Upper lobe of left lung (tissue), 6 donors: ENCODE results near the gene RPL38. TPM values are rescaled to one million over a fixed set of nuclear protein-coding genes. Genes with fewer than 3 reads are reported as not detected.

Source experiments
- ATAC-seq, 2 donors: fragments of 200-7000 bp; cut with Tn5 transposase; one replicate each; pipeline ENCODE4 v1.9.1; 2022; ENCODE audit warnings: mild to moderate bottlenecking in 2 of 2, moderate library complexity in 2 of 2; ENCODE audit not compliant: low FRiP score in 2 of 2
- DNase-seq, 2 donors: peaks; one replicate each; pipeline ENCODE4 v3.0.0-alpha.2; 2019 to 2020
- H3K27ac ChIP-seq, 4 donors: fragments of 200-600 bp; sonication (generic); one replicate each; pipeline ENCODE4 v1.5.1; 2016 to 2019
- H3K27me3 ChIP-seq, 4 donors: fragments of 200-600 bp; sonication (generic); one replicate each; pipeline ENCODE4 v1.5.1; 2017 to 2019
- H3K36me3 ChIP-seq, 4 donors: fragments of 200-600 bp; sonication (generic); one replicate each; pipeline ENCODE4 v1.5.1; 2016 to 2019
- H3K4me1 ChIP-seq, 4 donors: fragments of 200-600 bp; sonication (generic); one replicate each; pipeline ENCODE4 v1.5.1; 2018 to 2019
- H3K4me3 ChIP-seq, 4 donors: fragments of 200-600 bp; sonication (generic); one replicate each; pipeline ENCODE4 v1.5.1; 2017 to 2019; ENCODE audit warnings: mild to moderate bottlenecking in 2 of 4, moderate library complexity in 1 of 4
- H3K9me3 ChIP-seq, 4 donors: fragments of 200-600 bp; sonication (generic); one replicate each; pipeline ENCODE4 v1.5.1; 2018 to 2019
- EP300 ChIP-seq, 4 donors: sonication (generic); formaldehyde crosslinking; IDR thresholded peaks; one replicate each; pipeline ENCODE4 v1.5.1; 2017; ENCODE audit warnings: antibody characterized with exemption in 4 of 4, control low read depth in 2 of 4
- POLR2A ChIP-seq, 4 donors: fragments of 450-650 bp; IDR thresholded peaks; one replicate each; pipeline ENCODE4 v1.5.1; 2016 to 2017; ENCODE audit warnings: antibody characterized with exemption in 4 of 4, mild to moderate bottlenecking in 2 of 4
- POLR2AphosphoS5 ChIP-seq, 2 donors: sonication (generic); formaldehyde crosslinking; IDR thresholded peaks; one replicate each; pipeline ENCODE4 v1.5.1; 2017; ENCODE audit warnings: antibody characterized with exemption in 2 of 2
- WGBS, 2 donors: methylation state at CpG; one replicate each; pipeline ENCODE4 v1.1.5; 2017 to 2018; 5-methylcytosine and 5-hydroxymethylcytosine counted together
- total RNA-seq, 6 donors: library from RNA; depleted of rRNA in 4 of 6; stranded (reverse); fragments of >200 nt in 4 of 6; gene quantifications; one replicate each; pipeline versions ENCODE4 v1.1.0 to v1.2.1, GENCODE V29; 2016 to 2021
- TF ChIP-seq, protein P1 (sequence below), 6 experiments: fragments of 450-650 bp in 4 of 6; fragments of 200-600 bp in 2 of 6; sonication (generic) in 2 of 6; IDR thresholded peaks; one replicate each; pipeline ENCODE4 v1.5.1; 2016 to 2019; ENCODE audit warnings: antibody characterized with exemption in 6 of 6
- donor health status: DM: no; HTN: no; CAD: no; lungs with moderate emphysema.
- donor health status: DM: no; HTN: yes; CAD: no; lungs with severe emphysema.

Gene RPL38
- total RNA-seq, 6 donors from 2014 or later, result 334 to 709 (median 485) TPM

- no peaks in the 10 kb centered on the region for H3K9me3 ChIP-seq
- WGBS, 2 donors, result 83 to 87% methylated on average over 3 of the region's 3 CpGs
- ATAC-seq (no peak), DNase-seq (no peak)
- H3K4me1 ChIP-seq, result no peaks in the 10 kb centered on the region
- no peak overlapping the region for H3K4me3 ChIP-seq
- H3K27me3 ChIP-seq, result no peaks in the 10 kb centered on the region
- TF ChIP-seq, protein P1, sequence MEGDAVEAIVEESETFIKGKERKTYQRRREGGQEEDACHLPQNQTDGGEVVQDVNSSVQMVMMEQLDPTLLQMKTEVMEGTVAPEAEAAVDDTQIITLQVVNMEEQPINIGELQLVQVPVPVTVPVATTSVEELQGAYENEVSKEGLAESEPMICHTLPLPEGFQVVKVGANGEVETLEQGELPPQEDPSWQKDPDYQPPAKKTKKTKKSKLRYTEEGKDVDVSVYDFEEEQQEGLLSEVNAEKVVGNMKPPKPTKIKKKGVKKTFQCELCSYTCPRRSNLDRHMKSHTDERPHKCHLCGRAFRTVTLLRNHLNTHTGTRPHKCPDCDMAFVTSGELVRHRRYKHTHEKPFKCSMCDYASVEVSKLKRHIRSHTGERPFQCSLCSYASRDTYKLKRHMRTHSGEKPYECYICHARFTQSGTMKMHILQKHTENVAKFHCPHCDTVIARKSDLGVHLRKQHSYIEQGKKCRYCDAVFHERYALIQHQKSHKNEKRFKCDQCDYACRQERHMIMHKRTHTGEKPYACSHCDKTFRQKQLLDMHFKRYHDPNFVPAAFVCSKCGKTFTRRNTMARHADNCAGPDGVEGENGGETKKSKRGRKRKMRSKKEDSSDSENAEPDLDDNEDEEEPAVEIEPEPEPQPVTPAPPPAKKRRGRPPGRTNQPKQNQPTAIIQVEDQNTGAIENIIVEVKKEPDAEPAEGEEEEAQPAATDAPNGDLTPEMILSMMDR (IDR thresholded peaks at IDR 0.05), result no peak
- TF ChIP-seq EP300 (IDR thresholded peaks at IDR 0.05), result no peak
- TF ChIP-seq POLR2A (IDR thresholded peaks at IDR 0.05), result no peak
- TF ChIP-seq POLR2AphosphoS5 (IDR thresholded peaks at IDR 0.05), result no peak
- H3K36me3 ChIP-seq, result peaks cover 0 to 4% (median 0%) of the 10 kb centered on the region in 4 donors
- no peak overlapping the region for H3K27ac ChIP-seq
Observed at GRCh38 chr17:74219576-74220133, 16.2 kb downstream of the RPL38 start.

DNA sequence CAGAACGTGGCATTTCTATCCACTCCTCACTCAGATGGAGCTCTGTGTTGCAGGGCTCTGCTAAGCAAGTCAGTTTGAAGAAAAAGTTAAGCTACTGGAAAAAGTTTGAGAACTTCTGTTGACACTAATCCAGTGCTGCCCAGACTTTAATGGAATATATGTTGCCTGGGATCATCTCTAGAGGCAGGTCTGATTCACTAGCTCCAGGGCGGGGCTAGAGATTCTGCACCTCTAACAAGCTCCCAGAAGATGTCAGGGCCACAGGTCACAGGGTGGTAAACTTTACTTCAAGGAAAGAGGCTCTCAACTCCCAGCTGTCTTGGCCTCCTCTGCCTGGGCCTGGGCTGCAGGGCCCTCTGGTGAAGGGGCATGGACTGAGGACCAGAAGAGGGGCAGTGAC is 16.7 kb downstream of the RPL38 start:
- DNase-seq, result no peak
- no peak for TF ChIP-seq POLR2AphosphoS5 (IDR thresholded peaks at IDR 0.05)

GRCh38 chr17:74220946-74221818 is 17.7 kb downstream of the RPL38 start:
- Histone ChIP-seq H3K27ac (no peak overlapping the region), H3K36me3 (peaks cover 0 to 4% (median 0%) of the 10 kb centered on the region in 4 donors), H3K9me3 (no peaks in the 10 kb centered on the region), H3K27me3 (no peaks in the 10 kb centered on the region), H3K4me3 (no peak overlapping the region), H3K4me1 (no peaks in the 10 kb centered on the region)
- ATAC-seq (no peak), DNase-seq (no peak)
- TF ChIP-seq, protein P1 (IDR thresholded peaks at IDR 0.05), result no peak
- TF ChIP-seq EP300 (IDR thresholded peaks at IDR 0.05) (no peak), POLR2AphosphoS5 (IDR thresholded peaks at IDR 0.05) (no peak), POLR2A (IDR thresholded peaks at IDR 0.05) (no peak)
- WGBS, 2 donors, result 94 to 97% methylated on average over 3 to 15 of the region's 16 CpGs

More for the DNA sequence above, 16.7 kb downstream of the RPL38 start:
- H3K27ac ChIP-seq, result no peak overlapping the region
- WGBS, 2 donors, result 87 to 88% methylated on average over 1 to 2 of the region's 2 CpGs
- ATAC-seq, result no peak
- peaks cover 0 to 4% (median 0%) of the 10 kb centered on the region in 4 donors for H3K36me3 ChIP-seq
- H3K4me3 ChIP-seq, result no peak overlapping the region
- H3K27me3 ChIP-seq, result no peaks in the 10 kb centered on the region
- H3K4me1 ChIP-seq, result no peaks in the 10 kb centered on the region
- H3K9me3 ChIP-seq, result no peaks in the 10 kb centered on the region

DNA sequence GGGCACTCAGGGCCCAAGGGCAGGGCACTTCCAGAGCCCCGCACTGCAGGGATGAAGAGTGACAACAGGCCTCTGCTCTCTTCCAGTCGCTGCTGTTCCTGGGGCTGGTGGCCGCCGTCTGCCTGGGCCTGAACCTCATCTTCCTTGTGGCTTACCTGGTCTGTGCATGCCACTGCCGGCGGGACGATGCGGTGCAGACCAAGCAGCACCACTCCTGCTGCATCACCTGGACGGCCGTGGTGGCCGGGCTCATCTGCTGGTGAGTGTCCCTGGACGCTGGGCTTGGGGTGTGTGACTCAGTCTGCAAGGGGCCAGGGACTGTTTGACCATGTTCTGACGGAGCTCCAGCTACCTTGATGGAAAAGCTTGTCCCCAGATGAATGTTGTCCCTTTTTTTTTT is 18.9 kb downstream of the RPL38 start:
- H3K4me3 ChIP-seq, result no peak overlapping the region
- peaks cover 0 to 4% (median 0%) of the 10 kb centered on the region in 4 donors for H3K36me3 ChIP-seq
- no peak for ATAC-seq
- no peaks in the 10 kb centered on the region for H3K9me3 ChIP-seq
- H3K27ac ChIP-seq, result no peak overlapping the region
- no peaks in the 10 kb centered on the region for H3K27me3 ChIP-seq
- TF ChIP-seq POLR2AphosphoS5 (IDR thresholded peaks at IDR 0.05) (no peak), POLR2A (IDR thresholded peaks at IDR 0.05) (no peak), EP300 (IDR thresholded peaks at IDR 0.05) (no peak)
- TF ChIP-seq, protein P1 (IDR thresholded peaks at IDR 0.05), result no peak
- no peaks in the 10 kb centered on the region for H3K4me1 ChIP-seq
- 95% methylated on average over 13 of the region's 13 CpGs; no CpG with 5 or more reads in 1 of the 2 donors for WGBS, 2 donors
- no peak for DNase-seq

DNA sequence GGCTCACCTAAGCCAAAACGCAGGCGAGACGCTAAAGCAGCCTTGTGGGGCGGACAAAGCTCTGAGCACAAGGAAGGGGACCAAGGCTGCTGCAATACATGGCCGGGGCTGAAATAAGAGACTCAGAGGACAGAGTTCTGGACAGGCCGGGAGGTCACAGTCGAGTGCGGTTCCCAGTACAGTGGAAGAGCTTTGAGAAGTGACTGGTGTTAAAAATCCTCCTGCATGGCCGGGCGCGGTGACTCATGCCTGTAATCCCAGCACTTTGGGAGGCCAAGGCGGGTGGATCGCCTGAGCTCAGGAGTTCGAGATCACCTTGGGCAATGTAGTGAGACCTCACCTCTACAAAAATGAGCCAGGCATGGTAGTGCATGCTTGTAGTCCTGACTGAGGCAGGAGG is 20.4 kb downstream of the RPL38 start:
- Histone ChIP-seq H3K4me1 (no peaks in the 10 kb centered on the region), H3K9me3 (no peaks in the 10 kb centered on the region), H3K27ac (no peak overlapping the region), H3K4me3 (no peak overlapping the region), H3K27me3 (no peaks in the 10 kb centered on the region), H3K36me3 (peaks cover 0 to 4% (median 0%) of the 10 kb centered on the region in 4 donors)
- ATAC-seq (no peak), DNase-seq (no peak)
- 94 to 97% methylated on average over 13 to 14 of the region's 14 CpGs for WGBS, 2 donors
- TF ChIP-seq POLR2A (IDR thresholded peaks at IDR 0.05) (no peak), POLR2AphosphoS5 (IDR thresholded peaks at IDR 0.05) (no peak), EP300 (IDR thresholded peaks at IDR 0.05) (no peak)
- TF ChIP-seq, protein P1 (IDR thresholded peaks at IDR 0.05), result no peak
